Left kidney (tissue), 2 donors: ENCODE results near the gene DNASE1L3. TPM values are rescaled to one million over a fixed set of nuclear protein-coding genes. Genes with fewer than 3 reads are reported as not detected.
"Not testable (repeated sequence)": the region's sequence is repeated elsewhere in the genome, so short reads cannot be mapped to it uniquely, and the experiment has no call there.

Source experiments
- DNase-seq: peaks from one replicate; pipeline ENCODE4 v3.0.0-alpha.2; 2013
- polyA plus RNA-seq: library from polyadenylated mRNA; unstranded; fragments of 120-200 nt; gene quantifications from one replicate; pipeline ENCODE4 v1.2.1, GENCODE V29; 2013; ENCODE audit not compliant: insufficient read length

DNASE1L3 gene
- polyA plus RNA-seq, 1 donor, result 9.2 TPM

GRCh38 chr3:58201451-58201850 is 9.3 kb downstream of the DNASE1L3 start:
- not testable (repeated sequence) for DNase-seq

GRCh38 chr3:58200846-58201355 is 9.9 kb downstream of the DNASE1L3 start:
- DNase-seq, result no peak

GRCh38 chr3:58200121-58200709 is 10.6 kb downstream of the DNASE1L3 start:
- no peak for DNase-seq

- DNase-seq, result no peak
These were observed 12.0 kb downstream of the DNASE1L3 start for GRCh38 chr3:58198804-58199203.

GRCh38 chr3:58198362-58198761 is 12.4 kb downstream of the DNASE1L3 start:
- no peak for DNase-seq

GRCh38 chr3:58197588-58197987 is 13.2 kb downstream of the DNASE1L3 start:
- DNase-seq, result no peak

GRCh38 chr3:58193682-58194407 is 16.9 kb downstream of the DNASE1L3 start:
- no peak for DNase-seq

GRCh38 chr3:58192069-58192468 is 18.7 kb downstream of the DNASE1L3 start:
- DNase-seq, result no peak

- no peak for DNase-seq
These were observed 19.3 kb downstream of the DNASE1L3 start for GRCh38 chr3:58191361-58191991.

- no peak for DNase-seq
These were observed 19.9 kb downstream of the DNASE1L3 start for GRCh38 chr3:58190882-58191281.

- no peak for DNase-seq
These were observed 20.5 kb downstream of the DNASE1L3 start for GRCh38 chr3:58190291-58190690.

GRCh38 chr3:58189691-58190090 is 21.1 kb downstream of the DNASE1L3 start:
- DNase-seq, result no peak

GRCh38 chr3:58188921-58189451 is 21.8 kb downstream of the DNASE1L3 start:
- no peak for DNase-seq

- no peak for DNase-seq
These were observed 22.6 kb downstream of the DNASE1L3 start for GRCh38 chr3:58188173-58188564.

- DNase-seq, result no peak
These were observed 25.8 kb downstream of the DNASE1L3 start for GRCh38 chr3:58184982-58185360.

- DNase-seq, result no peak
These were observed 26.3 kb downstream of the DNASE1L3 start for GRCh38 chr3:58184309-58184981.

GRCh38 chr3:58183891-58184290 is 26.9 kb downstream of the DNASE1L3 start:
- no peak for DNase-seq

- DNase-seq, result no peak
These were observed 27.6 kb downstream of the DNASE1L3 start for GRCh38 chr3:58183221-58183620.

- DNase-seq, result no peak
These were observed 29.7 kb downstream of the DNASE1L3 start for GRCh38 chr3:58180940-58181587.

- no peak for DNase-seq
These were observed 30.5 kb downstream of the DNASE1L3 start for GRCh38 chr3:58180099-58180880.
